GM19099 (cell line): ENCODE data around the gene LRRC45.

Source experiments
- POLR2A ChIP-seq: IDR thresholded peaks from 3 replicates; pipeline ENCODE4 v1.6.1; 2011; ENCODE audit warnings: low read depth; ENCODE audit not compliant: insufficient read length; ENCODE audit errors: extremely low read depth

The LRRC45 gene

GRCh38 chr17:82030470-82031302 is 7.6 kb downstream of the LRRC45 start:
- no peak for TF ChIP-seq POLR2A

- no peak for TF ChIP-seq POLR2A
Measured at GRCh38 chr17:82031303-82031884, 8.3 kb downstream of the LRRC45 start, which contains the start of gene RAC3. Gene RAC3, plus strand, starts transcription at chr17:82031678. Its CDS starts 84 bp downstream, at chr17:82031762.

DNA sequence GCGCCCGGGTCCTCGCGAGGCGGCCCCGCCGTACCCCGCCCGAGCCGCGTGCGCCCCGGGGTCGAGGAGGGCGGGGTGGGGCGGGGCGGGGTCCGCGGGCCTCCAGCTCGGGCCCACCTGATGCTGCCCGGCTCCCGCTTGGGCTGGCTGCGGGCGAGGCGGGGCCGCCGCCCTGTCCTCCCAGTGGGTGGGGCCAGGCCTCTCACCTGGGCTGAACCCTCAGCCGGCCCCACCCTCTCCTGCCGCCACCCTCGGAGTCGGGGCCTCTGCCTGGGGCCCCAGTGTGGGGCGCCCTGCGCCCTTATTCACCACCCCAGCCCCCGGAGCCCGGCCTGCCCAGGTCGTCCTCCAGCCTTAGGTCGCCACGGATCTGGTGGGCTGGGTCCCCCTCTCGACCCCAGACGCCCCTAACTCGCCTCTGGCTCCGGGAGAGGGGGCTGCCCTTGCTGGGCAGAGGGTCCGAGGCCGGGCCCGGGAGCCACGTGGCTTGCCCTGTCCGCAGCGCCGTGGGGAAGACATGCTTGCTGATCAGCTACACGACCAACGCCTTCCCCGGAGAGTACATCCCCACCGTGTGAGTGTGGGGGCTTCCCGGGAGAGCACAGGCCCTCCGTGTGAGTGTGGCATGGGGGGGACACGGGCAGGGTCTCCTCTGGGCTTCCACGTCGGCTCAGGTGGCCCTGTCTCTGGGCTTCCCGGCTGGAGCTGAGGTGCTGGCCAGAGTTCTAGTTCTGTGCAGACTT is 9.0 kb downstream of the LRRC45 start:
- TF ChIP-seq POLR2A: no peak

DNA sequence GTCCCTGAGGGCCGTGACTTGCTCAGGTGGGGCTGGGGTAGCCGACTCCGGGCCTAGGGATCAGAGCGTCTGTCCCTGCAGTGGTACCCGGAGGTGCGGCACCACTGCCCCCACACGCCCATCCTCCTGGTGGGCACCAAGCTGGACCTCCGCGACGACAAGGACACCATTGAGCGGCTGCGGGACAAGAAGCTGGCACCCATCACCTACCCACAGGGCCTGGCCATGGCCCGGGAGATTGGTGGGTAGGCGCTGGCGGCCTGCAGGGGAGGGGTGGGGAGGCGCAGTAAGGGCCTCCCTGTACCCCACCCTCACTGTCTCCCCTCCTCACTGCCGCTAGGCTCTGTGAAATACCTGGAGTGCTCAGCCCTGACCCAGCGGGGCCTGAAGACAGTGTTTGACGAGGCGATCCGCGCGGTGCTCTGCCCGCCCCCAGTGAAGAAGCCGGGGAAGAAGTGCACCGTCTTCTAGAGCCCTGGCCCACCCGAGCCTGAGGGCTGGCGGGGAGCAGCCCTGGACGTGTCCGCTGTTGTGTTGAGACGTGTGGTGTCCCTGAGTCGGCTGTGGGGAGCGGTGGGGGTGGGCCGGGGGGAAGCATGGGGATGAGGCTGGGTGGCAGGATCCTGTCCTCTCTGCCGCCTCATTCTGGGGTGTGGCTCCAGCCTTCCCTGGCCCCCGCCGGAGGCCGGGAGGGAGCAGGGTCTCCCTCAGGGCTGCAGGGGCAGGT is 10.4 kb downstream of the LRRC45 start:
- TF ChIP-seq POLR2A: no peak

- no peak for TF ChIP-seq POLR2A
Measured at GRCh38 chr17:82034371-82035011, 11.4 kb downstream of the LRRC45 start.

GRCh38 chr17:82035488-82035887 is 12.4 kb downstream of the LRRC45 start:
- no peak for TF ChIP-seq POLR2A

GRCh38 chr17:82035956-82036633 is 13.0 kb downstream of the LRRC45 start:
- TF ChIP-seq POLR2A: no peak

DNA sequence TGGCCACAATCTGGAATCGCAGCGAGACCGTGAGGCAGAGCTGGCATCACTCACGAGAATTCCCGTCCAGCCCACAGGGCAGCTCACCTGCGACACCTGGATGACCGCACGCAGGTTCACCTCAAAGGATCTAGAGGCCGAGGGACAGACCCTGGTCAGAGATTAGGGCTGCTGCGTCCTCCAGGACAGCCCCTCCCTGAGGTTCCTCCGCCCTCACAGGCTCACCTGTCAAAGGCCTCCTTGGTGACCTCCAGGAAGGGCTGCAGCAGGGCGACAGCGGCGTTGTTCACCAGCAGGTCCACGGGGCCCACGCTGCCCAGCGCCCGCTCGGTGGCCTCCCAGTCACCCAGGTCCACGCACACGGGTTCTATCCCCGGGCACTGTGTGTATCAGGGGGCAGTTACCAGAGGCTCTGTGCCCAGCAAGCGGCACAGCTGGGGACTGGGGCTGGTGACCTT is 13.6 kb downstream of the LRRC45 start:
- TF ChIP-seq POLR2A: no peak

DNA sequence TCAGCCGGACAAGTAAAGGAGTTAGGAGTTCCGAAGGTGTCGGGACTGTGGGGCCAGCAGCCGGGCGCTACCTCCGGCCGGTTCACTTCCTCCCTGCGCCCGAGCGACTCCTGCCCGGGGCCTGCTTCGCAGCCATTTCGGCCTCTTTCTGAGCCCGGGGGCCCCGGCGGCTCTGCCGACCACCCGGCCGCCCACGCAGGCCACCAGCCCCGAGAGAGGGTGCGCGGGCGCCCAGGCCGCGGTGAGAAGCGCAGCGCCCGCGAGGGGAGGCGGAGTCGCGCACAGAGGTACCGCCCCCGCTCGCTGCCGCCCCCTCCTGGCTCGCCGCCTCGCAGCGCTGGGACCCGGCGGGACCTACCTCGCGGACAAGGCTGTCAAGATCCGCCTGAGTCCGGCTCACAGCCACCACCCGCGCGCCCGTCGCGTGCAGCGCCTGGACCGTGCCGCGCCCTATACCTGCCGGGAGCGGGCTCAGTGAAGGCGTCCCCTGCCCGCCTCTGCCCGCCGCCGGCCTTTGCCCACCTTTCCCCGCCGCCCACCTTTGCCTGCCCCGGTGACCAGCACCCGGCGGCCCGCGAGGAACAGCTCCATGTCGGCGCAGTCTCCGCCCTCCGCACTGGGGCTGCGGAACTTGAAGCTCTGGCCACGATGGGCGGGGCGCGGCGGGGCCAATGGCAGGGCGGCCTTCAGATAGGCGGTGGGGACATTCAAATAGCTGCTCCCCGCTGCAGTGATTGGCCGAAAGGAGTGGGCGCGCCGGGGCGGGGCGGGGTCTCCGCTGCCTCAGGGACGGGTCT is 14.2 kb downstream of the LRRC45 start, which contains the start of gene DCXR:
Gene DCXR, minus strand, starts transcription at position 606 of the 797 bp plus-strand sequence. Its CDS starts 15 bp downstream, at position 591.
- TF ChIP-seq POLR2A: peak; percentile 98

DNA sequence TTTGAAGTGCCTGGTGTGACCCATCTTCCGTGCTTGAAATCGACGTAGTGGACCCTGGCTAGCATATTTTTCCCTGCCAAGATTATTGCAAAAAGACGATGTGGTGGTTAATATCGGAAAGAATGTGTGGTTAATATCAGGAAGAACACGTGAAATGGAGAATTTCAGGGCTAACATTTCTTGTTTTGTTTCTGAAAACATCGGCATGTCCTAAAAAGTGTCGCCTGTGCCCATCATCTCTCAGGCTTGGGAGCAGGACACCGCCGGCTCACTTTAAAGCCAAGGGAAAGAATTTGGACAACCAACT is 14.7 kb downstream of the LRRC45 start:
- no peak for TF ChIP-seq POLR2A

- no peak for TF ChIP-seq POLR2A
Measured at GRCh38 chr17:82039695-82040299, 16.7 kb downstream of the LRRC45 start.

DNA sequence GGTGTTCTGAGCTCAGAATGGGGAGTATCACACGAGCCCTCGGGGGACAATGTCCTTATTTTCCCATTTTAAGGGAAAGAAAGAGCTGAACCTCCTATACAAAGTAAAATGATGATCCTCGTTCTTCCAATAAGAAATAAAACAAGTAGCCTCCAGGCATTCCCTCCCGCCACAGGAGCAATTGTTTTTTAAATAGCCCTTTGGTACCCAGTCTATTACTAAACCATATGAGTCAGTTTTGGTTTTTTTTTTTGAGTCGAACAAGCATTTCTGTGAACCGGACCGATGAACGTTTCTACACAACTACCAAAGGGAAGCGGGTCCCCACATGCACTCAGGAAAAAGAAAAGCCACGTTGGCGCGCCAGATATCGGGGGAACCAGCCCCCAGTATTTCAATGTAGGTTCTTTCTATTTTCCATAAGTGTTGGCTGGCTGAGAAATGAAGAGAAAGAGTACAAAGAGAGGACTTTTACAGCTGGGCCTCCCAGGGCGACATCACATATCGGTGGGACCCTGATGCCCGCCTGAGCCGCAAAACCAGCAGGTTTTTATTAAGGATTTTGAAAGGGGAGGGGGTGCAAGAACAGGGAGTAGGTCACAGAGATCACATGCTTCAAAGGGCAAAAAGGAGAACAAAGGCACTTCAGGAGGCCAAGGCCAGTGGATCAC is 18.2 kb downstream of the LRRC45 start:
- TF ChIP-seq POLR2A: no peak
